ENCODE measurements around the gene RHD.
"Not testable (repeated sequence)": the region's sequence is repeated elsewhere in the genome, so short reads cannot be mapped to it uniquely, and the experiment has no call there.

RHD gene

DNA sequence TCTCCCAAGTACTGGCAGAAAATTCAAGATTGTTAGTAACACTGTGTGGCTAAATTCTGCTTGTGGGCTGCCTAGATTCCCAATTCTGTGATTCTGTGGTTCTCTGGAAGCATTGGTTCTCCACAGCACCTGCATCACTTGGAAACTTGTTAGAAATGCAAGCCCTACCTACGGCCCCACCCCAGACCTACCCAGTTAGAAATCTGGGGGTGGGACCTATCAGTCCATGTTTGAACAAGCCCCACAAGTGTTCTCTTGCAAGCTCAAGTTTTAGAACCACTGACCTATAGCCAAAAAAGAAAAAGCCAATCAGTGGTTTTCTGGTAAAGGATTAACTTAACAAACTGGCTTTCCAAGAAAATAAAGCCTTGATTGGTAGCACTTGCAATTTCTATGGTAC, 35.9 kb downstream of the RHD start:
- DNase-seq (ENCODE audit: low read depth) = not testable (repeated sequence)

DNA sequence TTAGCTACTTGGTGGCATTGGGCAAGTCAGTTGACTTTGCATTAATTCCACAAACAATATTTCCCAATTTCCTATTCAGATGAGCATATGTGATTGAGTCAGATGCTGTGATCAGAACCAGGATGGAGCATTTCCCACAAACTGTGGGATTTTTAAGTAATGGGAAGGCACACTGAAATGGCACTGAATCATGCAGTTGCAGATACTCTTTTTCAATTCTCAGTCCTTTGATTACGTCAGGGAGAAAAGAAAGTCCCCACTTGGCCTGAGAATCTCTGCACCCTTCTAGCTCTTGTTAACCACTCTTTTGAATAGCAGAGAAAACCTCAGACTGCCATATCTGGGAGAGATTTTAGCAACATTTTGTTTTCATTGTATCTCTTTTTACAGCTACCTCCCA, 36.8 kb downstream of the RHD start:
- not testable (repeated sequence) for DNase-seq (ENCODE audit: low read depth)

DNA sequence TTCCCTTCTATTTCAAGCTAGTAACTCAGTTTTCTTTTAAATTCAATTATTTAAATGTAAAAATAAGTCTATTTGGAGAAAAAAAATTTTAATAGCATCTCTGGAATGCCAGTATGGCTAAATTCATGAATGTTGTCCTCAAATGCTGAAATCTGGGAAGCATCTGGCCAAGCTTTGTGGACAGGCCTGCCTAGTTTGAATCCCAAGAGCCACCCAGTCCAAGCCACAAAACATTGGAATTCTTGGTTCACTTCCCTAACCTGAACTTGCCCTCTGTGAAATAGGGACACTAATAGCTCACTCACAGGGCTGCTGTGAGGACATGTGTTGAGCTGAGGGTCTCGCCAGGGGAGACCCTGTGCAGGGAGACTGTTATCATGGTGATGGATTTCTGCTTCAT, 37.2 kb downstream of the RHD start:
- not testable (repeated sequence) for DNase-seq (ENCODE audit: low read depth)

GRCh38 chr1:25312806-25313470, 40.6 kb downstream of the RHD start:
- DNase-seq (ENCODE audit: low read depth) = not testable (repeated sequence)

- not testable (repeated sequence) for DNase-seq (ENCODE audit: low read depth)
Measured at GRCh38 chr1:25320314-25320938, 48.1 kb downstream of the RHD start.

GRCh38 chr1:25322127-25322526, 49.8 kb downstream of the RHD start:
- DNase-seq (ENCODE audit: low read depth) = not testable (repeated sequence)

- DNase-seq (ENCODE audit: low read depth) = not testable (repeated sequence)
Measured at GRCh38 chr1:25324407-25324806, 52.1 kb downstream of the RHD start.

- DNase-seq (ENCODE audit: low read depth) = not testable (repeated sequence)
Measured at GRCh38 chr1:25327864-25328790, 55.8 kb downstream of the RHD start.

DNA sequence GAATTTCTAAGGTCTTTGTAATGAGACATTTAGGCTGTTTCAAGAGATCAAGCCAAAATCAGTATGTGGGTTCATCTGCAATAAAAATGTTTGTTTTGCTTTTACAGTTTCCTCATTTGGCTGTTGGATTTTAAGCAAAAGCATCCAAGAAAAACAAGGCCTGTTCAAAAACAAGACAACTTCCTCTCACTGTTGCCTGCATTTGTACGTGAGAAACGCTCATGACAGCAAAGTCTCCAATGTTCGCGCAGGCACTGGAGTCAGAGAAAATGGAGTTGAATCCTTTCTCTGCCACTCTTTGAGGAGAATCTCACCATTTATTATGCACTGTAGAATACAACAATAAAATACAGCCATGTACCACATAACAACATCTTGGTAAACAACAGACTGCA, 56.5 kb downstream of the RHD start:
- not testable (repeated sequence) for DNase-seq (ENCODE audit: low read depth)

GRCh38 chr1:25329336-25329735, 57.0 kb downstream of the RHD start:
- DNase-seq (ENCODE audit: low read depth) = not testable (repeated sequence)

- DNase-seq (ENCODE audit: low read depth) = not testable (repeated sequence)
Measured at GRCh38 chr1:25329950-25330349, 57.6 kb downstream of the RHD start.

DNA sequence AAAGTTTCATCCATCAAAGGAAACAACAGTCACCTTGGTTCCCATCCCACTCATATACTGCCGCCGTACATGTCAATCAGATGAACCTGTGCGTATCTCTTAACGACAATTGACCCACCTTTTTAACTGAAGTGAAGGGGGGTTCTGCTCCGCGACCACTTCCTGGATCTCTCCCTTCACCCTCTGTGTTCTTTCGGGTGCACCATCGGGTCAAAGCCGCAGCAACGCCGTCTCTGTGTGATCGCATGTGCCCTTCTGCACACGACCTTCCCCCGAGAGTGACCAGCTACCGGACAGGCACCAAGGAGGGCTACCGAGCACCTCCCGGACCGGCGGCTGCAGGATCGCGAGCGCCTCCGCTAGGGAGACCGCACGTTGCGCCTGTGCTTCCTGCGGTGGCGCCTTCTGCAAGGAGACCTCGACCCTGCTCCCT, 64.6 kb downstream of the RHD start:
- DNase-seq (ENCODE audit: low read depth) = not testable (repeated sequence)

DNA sequence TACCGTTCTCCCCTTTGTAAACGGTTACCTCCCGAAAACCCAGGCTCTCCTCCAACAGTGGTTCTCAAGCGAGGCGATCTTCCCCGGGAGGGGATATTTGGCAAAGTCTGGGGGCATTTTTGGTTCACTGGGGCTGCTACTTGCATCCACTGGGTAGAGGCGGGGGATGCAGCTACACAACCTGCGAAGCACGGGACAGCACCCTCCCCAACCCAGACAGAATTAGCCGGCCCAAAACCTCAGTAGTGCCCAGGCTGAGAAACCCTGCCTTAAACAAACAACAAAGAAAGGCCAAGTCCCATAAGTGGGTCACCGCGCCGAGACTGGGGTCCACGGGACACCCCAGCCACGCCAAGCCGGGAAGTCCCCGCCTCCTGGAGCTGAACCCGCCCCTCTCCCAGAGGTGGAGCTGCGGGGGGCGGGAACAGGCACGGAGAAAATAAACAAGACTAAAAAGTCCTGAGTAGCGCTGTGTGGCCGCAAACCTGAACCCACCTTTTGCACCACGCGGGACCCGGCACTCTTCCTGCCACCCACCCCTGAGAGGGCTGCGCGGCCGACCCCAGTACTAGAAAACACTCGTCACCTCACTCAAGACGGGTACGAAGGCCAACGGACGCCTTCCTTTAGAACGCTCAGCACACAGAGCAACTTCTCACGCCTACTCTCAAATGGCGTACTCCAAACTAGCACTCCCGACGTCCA, 65.3 kb downstream of the RHD start:
- DNase-seq (ENCODE audit: low read depth) = peak; percentile 6

- DNase-seq (ENCODE audit: low read depth) = peak; percentile 87
Measured at GRCh38 chr1:25338188-25338981, 66.1 kb downstream of the RHD start, which contains the start of gene TMEM50A. TMEM50A (plus strand) TSS chr1:25338334; CDS start chr1:25340487, 2,153 bp downstream.

- DNase-seq (ENCODE audit: low read depth) = no peak
Measured at GRCh38 chr1:25338986-25339385, 66.7 kb downstream of the RHD start.

DNA sequence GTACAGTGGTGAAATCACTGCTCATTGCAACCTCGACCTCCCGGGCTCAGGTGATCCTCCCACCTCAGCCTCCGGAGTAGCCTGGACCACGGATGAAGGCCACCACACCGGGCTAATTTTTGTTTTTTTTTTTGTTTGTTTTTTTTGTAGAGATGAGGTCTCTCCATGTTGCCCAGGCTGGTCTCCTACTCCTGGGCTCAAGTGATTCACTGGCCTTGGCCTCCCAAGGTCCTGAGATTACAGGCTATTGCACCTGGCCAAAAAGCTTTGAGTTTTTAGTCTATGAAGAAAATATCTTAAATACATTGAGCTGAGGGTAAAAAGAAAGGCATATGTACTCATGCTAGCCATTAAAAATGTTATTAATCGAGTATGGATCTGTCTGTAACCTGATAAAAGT, 69.4 kb downstream of the RHD start:
- DNase-seq (ENCODE audit: low read depth) = no peak

DNA sequence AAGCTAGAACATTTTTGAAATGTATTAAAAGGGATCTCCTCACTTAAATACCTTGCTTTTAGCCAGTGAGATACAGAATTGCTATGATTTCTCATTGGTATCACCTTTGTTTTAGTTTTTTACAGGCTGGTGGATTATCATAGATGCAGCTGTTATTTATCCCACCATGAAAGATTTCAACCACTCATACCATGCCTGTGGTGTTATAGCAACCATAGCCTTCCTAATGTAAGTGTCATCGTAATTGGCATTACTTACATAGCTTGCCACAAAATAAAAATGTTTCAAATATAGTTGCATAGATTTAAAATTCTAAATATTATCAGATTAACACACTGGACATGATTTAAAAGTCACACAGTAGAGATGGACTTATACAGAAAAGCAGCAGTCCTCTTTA, 70.5 kb downstream of the RHD start:
- DNase-seq (ENCODE audit: low read depth) = no peak

DNA sequence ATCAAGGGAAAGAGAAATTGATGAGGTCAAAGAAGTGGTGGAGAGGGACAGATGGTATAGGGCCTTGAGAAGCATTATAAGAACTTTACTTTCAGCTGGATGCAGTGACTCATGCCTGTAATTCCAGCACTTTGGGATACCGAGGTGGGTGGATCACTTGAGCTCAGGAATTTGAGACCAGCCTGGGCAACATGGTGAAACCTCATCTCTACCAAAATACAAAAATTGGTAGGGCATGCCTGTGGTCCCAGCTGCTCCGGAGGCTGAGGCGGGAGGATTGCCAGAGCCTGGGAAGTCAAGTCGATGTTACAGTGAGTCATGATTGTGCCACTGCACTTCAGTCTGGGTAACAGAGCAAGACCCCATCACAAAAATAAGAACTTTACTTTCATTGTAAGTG, 71.6 kb downstream of the RHD start:
- DNase-seq (ENCODE audit: low read depth) = no peak

DNA sequence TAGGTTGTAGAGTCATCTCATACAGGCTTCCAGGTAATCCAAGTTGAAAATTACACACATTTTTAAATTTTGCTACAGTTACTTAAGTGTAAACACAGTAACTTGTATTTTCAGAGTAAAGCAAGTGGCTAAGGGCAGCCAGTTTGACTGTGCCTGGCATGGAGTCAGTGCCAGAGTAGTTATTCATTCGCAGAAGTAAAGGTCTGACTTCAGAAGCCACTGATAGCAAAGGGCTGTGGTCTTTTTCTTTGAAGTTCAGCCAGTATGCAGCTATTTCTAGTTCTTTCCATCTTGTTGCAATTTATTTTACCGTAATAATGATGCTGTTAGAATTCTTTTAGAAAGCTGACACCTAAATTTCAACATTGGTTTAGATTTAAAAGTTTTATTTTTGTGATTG, 75.2 kb downstream of the RHD start:
- no peak for DNase-seq (ENCODE audit: low read depth)

DNA sequence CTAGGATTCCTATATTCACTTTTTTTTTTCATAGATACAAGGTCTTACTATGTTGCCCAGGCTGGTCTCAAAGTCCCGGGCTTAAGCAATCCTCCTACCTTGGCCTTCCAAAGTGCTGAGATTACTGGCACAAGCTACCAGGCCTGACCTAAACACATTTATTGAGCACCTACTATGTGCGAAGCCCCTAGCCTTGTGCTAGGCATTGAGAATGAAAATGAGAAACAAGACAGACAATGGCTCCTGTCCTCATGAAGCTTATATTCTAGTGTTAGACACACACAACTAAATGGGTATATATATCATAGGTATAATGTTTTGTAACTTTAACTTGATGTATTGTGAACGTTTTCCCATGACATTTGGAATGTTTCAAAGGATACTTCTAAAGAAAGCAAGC, 77.3 kb downstream of the RHD start:
- DNase-seq (ENCODE audit: low read depth) = no peak

DNA sequence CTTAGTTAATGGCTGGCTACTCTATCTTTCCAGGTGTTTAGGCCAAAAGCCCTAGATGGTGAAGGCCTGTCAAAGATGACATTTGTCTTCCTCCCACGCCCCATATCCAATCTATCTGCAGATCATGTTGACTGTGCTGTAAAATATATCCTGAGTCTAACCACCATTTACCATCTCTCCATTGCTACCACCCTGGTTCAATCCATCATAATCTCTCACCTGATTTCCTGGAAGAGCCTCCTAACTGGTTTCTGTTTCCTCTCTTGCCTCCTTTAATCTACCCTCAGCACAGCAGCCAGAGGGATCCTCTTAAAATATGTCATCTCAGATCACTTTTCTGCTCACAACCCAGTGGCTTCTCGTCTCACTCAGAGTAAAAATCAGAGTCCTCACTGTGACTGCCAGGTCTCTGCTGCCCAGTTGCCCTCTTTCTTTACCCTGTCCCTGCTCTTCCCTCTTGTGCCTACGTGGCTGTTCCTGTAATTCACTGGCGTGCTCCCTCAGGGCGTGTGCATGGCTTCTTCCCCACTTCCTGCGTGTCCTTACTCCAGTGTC, 83.6 kb downstream of the RHD start:
- no peak for DNase-seq (ENCODE audit: low read depth)
